Neuronal stem cell (in vitro differentiated cells): ENCODE data around the gene CPT1A.
A peak's percentile ranks its signal among the peaks of the same experiment; 100 is the strongest.

Experiments used
- DNase-seq: peaks from one replicate; pipeline ENCODE4 v3.0.0-alpha.2; 2013; ENCODE audit warnings: low spot score
- H2AFZ ChIP-seq: one replicate; pipeline ENCODE4 v1.6.1; 2013; ENCODE audit warnings: mild to moderate bottlenecking, low read length, inconsistent platforms
- H2AK5ac ChIP-seq: 2 replicates; pipeline ENCODE4 v1.6.1; 2013; ENCODE audit warnings: low read depth, mild to moderate bottlenecking, inconsistent platforms, low read length, moderate library complexity, mixed read lengths
- H2BK120ac ChIP-seq: 2 replicates; pipeline ENCODE4 v1.6.1; 2013; ENCODE audit warnings: low read depth, mild to moderate bottlenecking, inconsistent platforms, low read length, moderate library complexity, mixed read lengths
- H2BK12ac ChIP-seq: one replicate; pipeline ENCODE4 v1.6.1; 2013; ENCODE audit warnings: low read length, inconsistent platforms
- H2BK15ac ChIP-seq: 2 replicates; pipeline ENCODE4 v1.6.1; 2013; ENCODE audit warnings: mild to moderate bottlenecking, low read length, inconsistent platforms, mixed read lengths
- H2BK5ac ChIP-seq: one replicate; pipeline ENCODE4 v1.6.1; 2013; ENCODE audit warnings: inconsistent platforms, mild to moderate bottlenecking, low read length, moderate library complexity
- H3K14ac ChIP-seq: one replicate; pipeline ENCODE4 v1.6.1; 2013; ENCODE audit warnings: low read length, inconsistent platforms
- H3K18ac ChIP-seq: 2 replicates; pipeline ENCODE4 v1.6.1; 2013; ENCODE audit warnings: low read length, inconsistent platforms
- H3K23ac ChIP-seq: 2 replicates; pipeline ENCODE4 v1.6.1; 2013; ENCODE audit warnings: low read depth, mild to moderate bottlenecking, mixed read lengths, low read length, inconsistent platforms; ENCODE audit not compliant: poor library complexity
- H3K27ac ChIP-seq: replicated peaks from 3 replicates; pipeline ENCODE4 v1.5.1; 2013; ENCODE audit warnings: low read length, inconsistent platforms
- H3K27me3 ChIP-seq, 3 experiments: 2 replicates each; pipeline ENCODE4 v1.6.1; 2013; ENCODE audit warnings: low read length in 3 of 3, mild to moderate bottlenecking in 2 of 3, inconsistent platforms in 1 of 3, low read depth in 1 of 3, mixed read lengths in 1 of 3, moderate library complexity in 1 of 3; ENCODE audit not compliant: control insufficient read depth in 3 of 3, insufficient read depth in 3 of 3
- H3K36me3 ChIP-seq, 2 donors: replicated peaks in 1 of 2; 2 replicates each; pipeline ENCODE4 v1.6.1; 2013; ENCODE audit warnings: low read length in 2 of 2; ENCODE audit not compliant: control insufficient read depth in 2 of 2, insufficient read depth in 2 of 2
- H3K4ac ChIP-seq: 2 replicates; pipeline ENCODE4 v1.6.1; 2013; ENCODE audit warnings: inconsistent platforms, mild to moderate bottlenecking, low read length, moderate library complexity
- H3K4me1 ChIP-seq, 2 donors: 1 replicate in 1 of 2; 2 replicates in 1 of 2; pipeline ENCODE4 v1.6.1; 2013; ENCODE audit warnings: low read length in 2 of 2, low read depth in 1 of 2; ENCODE audit not compliant: control insufficient read depth in 2 of 2, insufficient read depth in 1 of 2
- H3K4me2 ChIP-seq: one replicate; pipeline ENCODE4 v1.6.1; 2013; ENCODE audit warnings: mild to moderate bottlenecking, low read length, inconsistent platforms; ENCODE audit not compliant: insufficient read depth, poor library complexity, severe bottlenecking
- H3K4me3 ChIP-seq, 2 donors: 2 replicates each; pipeline ENCODE4 v1.5.1; 2013; ENCODE audit warnings: low read length in 2 of 2, mild to moderate bottlenecking in 2 of 2, inconsistent platforms in 1 of 2, moderate library complexity in 1 of 2
- H3K79me1 ChIP-seq: one replicate; pipeline ENCODE4 v1.6.1; 2013; ENCODE audit warnings: low read depth, mild to moderate bottlenecking, inconsistent platforms, low read length, moderate library complexity
- H3K9ac ChIP-seq: one replicate; pipeline ENCODE4 v1.6.1; 2013; ENCODE audit warnings: mild to moderate bottlenecking, low read depth, low read length, inconsistent platforms; ENCODE audit not compliant: poor library complexity
- H3K9me3 ChIP-seq, 2 donors: replicated peaks in 1 of 2; 2 replicates each; pipeline versions ENCODE3 to v1.6.1; 2013; ENCODE audit warnings: low read length in 2 of 2, mild to moderate bottlenecking in 2 of 2, inconsistent platforms in 1 of 2, low read depth in 1 of 2, mixed read lengths in 1 of 2, moderate library complexity in 1 of 2; ENCODE audit not compliant: control insufficient read depth in 2 of 2, insufficient read depth in 1 of 2
- H4K8ac ChIP-seq: one replicate; pipeline ENCODE4 v1.6.1; 2013; ENCODE audit warnings: low read depth, mild to moderate bottlenecking, inconsistent platforms, low read length, moderate library complexity
- H4K91ac ChIP-seq: one replicate; pipeline ENCODE4 v1.6.1; 2013; ENCODE audit warnings: low read length, low read depth, mild to moderate bottlenecking, inconsistent platforms; ENCODE audit not compliant: poor library complexity
- whole genome bisulfite sequencing, 2 donors: extraction: QIAGEN DNeasy Blood & Tissue Kit; methylation state at CpG; one replicate each; pipeline ENCODE4 v1.1.7; 2013; ENCODE audit warnings: missing lambda C conversion rate in 2 of 2, mixed read lengths in 1 of 2; ENCODE audit not compliant: insufficient read length in 2 of 2, insufficient replicate concordance in 1 of 2; ENCODE audit errors: extremely low coverage in 2 of 2; 5-methylcytosine and 5-hydroxymethylcytosine counted together

The CPT1A gene

DNA sequence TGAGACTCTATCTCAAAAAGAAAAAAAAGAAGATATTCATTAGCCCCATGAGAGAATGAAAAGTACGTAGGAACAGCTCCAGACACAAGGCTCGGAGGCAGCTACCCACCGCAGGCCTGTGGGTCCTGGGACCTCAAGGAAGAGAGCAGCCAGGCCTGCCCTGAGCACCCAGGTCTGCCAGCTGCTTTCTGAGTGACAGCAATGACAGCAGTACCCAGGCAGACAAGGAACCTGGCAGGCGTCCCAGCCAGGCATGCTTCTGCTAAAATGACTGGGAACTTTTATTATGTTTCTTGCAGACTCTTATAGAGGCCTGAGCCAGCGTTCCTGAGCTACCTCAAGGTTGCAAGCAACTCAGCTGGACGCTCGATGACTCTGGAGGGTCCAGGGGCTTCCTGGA is 31.6 kb downstream of the CPT1A start:
- Histone ChIP-seq H4K8ac (no peak overlapping the region), H3K79me1 (no peaks in the 10 kb centered on the region), H3K4me2 (no peak overlapping the region), H2BK15ac (no peak overlapping the region), H3K23ac (no peak overlapping the region), H3K18ac (no peak overlapping the region), H2BK5ac (no peak overlapping the region), H2AFZ (peak overlapping the region; percentile 40), H3K4me1 (peaks cover 2 to 6% of the 10 kb centered on the region in 2 donors), H3K9ac (no peak overlapping the region), H2BK120ac (no peak overlapping the region), H3K27me3 (no peaks in the 10 kb centered on the region), H3K36me3 (no peaks in the 10 kb centered on the region), H3K4ac (no peak overlapping the region), H3K4me3 (no peak overlapping the region), H2BK12ac (no peak overlapping the region), H2AK5ac (no peak overlapping the region), H3K14ac (no peak overlapping the region), H3K9me3 (no peaks in the 10 kb centered on the region), H4K91ac (no peak overlapping the region), H3K27ac (no peak overlapping the region)
- no peak for DNase-seq
- WGBS, 2 donors: no CpG with 5 or more reads among the region's 7 CpGs

DNA sequence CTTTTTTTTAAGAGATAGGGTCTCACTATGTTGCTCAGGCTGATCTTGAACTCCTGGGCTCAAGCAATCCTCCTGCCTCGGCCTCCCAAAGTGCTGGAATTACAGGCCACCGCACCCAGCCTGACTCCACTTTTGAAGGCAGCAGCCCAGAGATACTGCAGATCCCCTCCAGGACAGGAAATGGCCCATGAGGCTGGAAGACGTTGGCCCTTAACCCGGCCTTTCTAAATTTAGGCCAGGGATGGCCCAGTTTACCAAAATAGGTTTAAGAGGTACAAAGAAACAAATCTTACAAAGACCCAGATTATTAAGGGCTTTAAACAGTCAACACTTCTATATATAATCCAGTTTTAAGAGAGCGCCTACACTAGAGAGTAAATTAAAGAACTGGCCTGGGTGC is 32.2 kb downstream of the CPT1A start:
- H4K8ac ChIP-seq: no peak overlapping the region
- no peak overlapping the region for H2AK5ac ChIP-seq
- DNase-seq: no peak
- H3K9ac ChIP-seq: no peak overlapping the region
- no peak overlapping the region for H2AFZ ChIP-seq
- H3K4ac ChIP-seq: no peak overlapping the region
- H3K14ac ChIP-seq: no peak overlapping the region
- H3K9me3 ChIP-seq: no peaks in the 10 kb centered on the region
- WGBS, 2 donors: no CpG with 5 or more reads among the region's 5 CpGs
- H4K91ac ChIP-seq: no peak overlapping the region
- no peak overlapping the region for H2BK5ac ChIP-seq
- no peak overlapping the region for H2BK12ac ChIP-seq
- H3K27me3 ChIP-seq: no peaks in the 10 kb centered on the region
- no peak overlapping the region for H3K4me2 ChIP-seq
- no peak overlapping the region for H2BK15ac ChIP-seq
- H2BK120ac ChIP-seq: no peak overlapping the region
- H3K18ac ChIP-seq: no peak overlapping the region
- H3K23ac ChIP-seq: no peak overlapping the region
- peaks cover 2 to 6% of the 10 kb centered on the region in 2 donors for H3K4me1 ChIP-seq
- no peak overlapping the region for H3K4me3 ChIP-seq
- no peaks in the 10 kb centered on the region for H3K79me1 ChIP-seq
- H3K36me3 ChIP-seq: no peaks in the 10 kb centered on the region
- H3K27ac ChIP-seq: no peak overlapping the region

- H3K4me2 ChIP-seq: no peak overlapping the region
- peaks cover 2 to 6% of the 10 kb centered on the region in 2 donors for H3K4me1 ChIP-seq
- no peak overlapping the region for H3K9ac ChIP-seq
- no peak overlapping the region for H2BK5ac ChIP-seq
- WGBS, 2 donors: no CpG with 5 or more reads among the region's 2 CpGs
- no peak overlapping the region for H3K18ac ChIP-seq
- H3K23ac ChIP-seq: no peak overlapping the region
- no peak for DNase-seq
- no peak overlapping the region for H3K4me3 ChIP-seq
- no peak overlapping the region for H2AFZ ChIP-seq
- no peaks in the 10 kb centered on the region for H3K79me1 ChIP-seq
- H3K9me3 ChIP-seq: no peaks in the 10 kb centered on the region
- H2BK12ac ChIP-seq: no peak overlapping the region
- no peak overlapping the region for H3K27ac ChIP-seq
- no peak overlapping the region for H4K91ac ChIP-seq
- H2AK5ac ChIP-seq: no peak overlapping the region
- no peak overlapping the region for H3K14ac ChIP-seq
- H3K4ac ChIP-seq: no peak overlapping the region
- H2BK15ac ChIP-seq: no peak overlapping the region
- no peaks in the 10 kb centered on the region for H3K36me3 ChIP-seq
- no peak overlapping the region for H4K8ac ChIP-seq
- H3K27me3 ChIP-seq: no peaks in the 10 kb centered on the region
- no peak overlapping the region for H2BK120ac ChIP-seq
Measured at GRCh38 chr11:68808787-68809186, 32.9 kb downstream of the CPT1A start.

- H2BK120ac ChIP-seq: no peak overlapping the region
- no CpG with 5 or more reads among the region's 23 CpGs for WGBS, 2 donors
- H3K4me3 ChIP-seq: no peak overlapping the region
- H4K8ac ChIP-seq: no peak overlapping the region
- H2AK5ac ChIP-seq: peak overlapping the region; percentile 73
- H2AFZ ChIP-seq: no peak overlapping the region
- peak overlapping the region; percentile 61 for H3K23ac ChIP-seq
- no peak overlapping the region for H3K4me2 ChIP-seq
- no peak overlapping the region for H3K27ac ChIP-seq
- no peak overlapping the region for H4K91ac ChIP-seq
- no peak overlapping the region for H2BK15ac ChIP-seq
- no peak overlapping the region for H3K4ac ChIP-seq
- no peaks in the 10 kb centered on the region for H3K27me3 ChIP-seq
- no peak overlapping the region for H2BK5ac ChIP-seq
- H3K9ac ChIP-seq: peak overlapping the region; percentile 70
- H3K14ac ChIP-seq: no peak overlapping the region
- no peaks in the 10 kb centered on the region for H3K79me1 ChIP-seq
- no peaks in the 10 kb centered on the region for H3K9me3 ChIP-seq
- H3K36me3 ChIP-seq: no peaks in the 10 kb centered on the region
- H3K18ac ChIP-seq: peak overlapping the region; percentile 81
- no peak overlapping the region for H2BK12ac ChIP-seq
- no peak for DNase-seq
- H3K4me1 ChIP-seq: peaks cover 2 to 6% of the 10 kb centered on the region in 2 donors
Measured at GRCh38 chr11:68806931-68807844, 34.5 kb downstream of the CPT1A start.
